ENCODE measurements around the gene GPSM1. TPM values are rescaled to one million over a fixed set of nuclear protein-coding genes. Genes with fewer than 3 reads are reported as not detected.

GPSM1 gene
- polyA plus RNA-seq, 1 of the 3 experiments (the other 2 are of a cell fraction) = 26.7 TPM

- Histone ChIP-seq H3K9me3 (no peaks in the 10 kb centered on the region), H4K20me1 (ENCODE audit: insufficient read depth) (no peaks in the 10 kb centered on the region), H3K36me3 (replicated peaks in 1 of 2; ENCODE audit: control insufficient read depth in 1 of 2, insufficient read depth in 2 of 2, low read length in 1 of 2) (peaks cover 0 to 60% of the 10 kb centered on the region in 2 experiments), H3K9me2 (no peaks in the 10 kb centered on the region), H3K27ac (ENCODE audit: low read depth in 2 of 2, low read length in 1 of 2) (no peak overlapping the region), H3K4me3 (ENCODE audit: low read depth in 2 of 2, low read length in 1 of 2) (no peak overlapping the region), H2AFZ (ENCODE audit: low read depth) (no peak overlapping the region), H3F3A (replicated peaks; ENCODE audit: insufficient read depth) (no peaks in the 10 kb centered on the region), H3K79me2 (ENCODE audit: insufficient read depth) (no peaks in the 10 kb centered on the region), H3K4me1 (ENCODE audit: control insufficient read depth in 1 of 2, insufficient read depth in 2 of 2, low read depth in 1 of 2, low read length in 1 of 2) (peaks cover 0 to 9% of the 10 kb centered on the region in 2 experiments; a peak in 1 of 4 replicates), H3K9ac (no peak overlapping the region), H3K4me2 (no peak overlapping the region), H3K27me3 (ENCODE audit: insufficient read depth) (no peaks in the 10 kb centered on the region)
- POLR2A ChIA-PET = no interaction called here
- TF ChIP-seq RXRA (IDR thresholded peaks at IDR 0.05; ENCODE audit: borderline replicate concordance, low read depth) = no peak
- TF ChIP-seq ELF1 (IDR thresholded peaks at IDR 0.05) = no peak
- TF ChIP-seq NRF1 (IDR thresholded peaks at IDR 0.05; ENCODE audit: low read depth, low read length) = no peak
- TF ChIP-seq IRF3 (IDR thresholded peaks at IDR 0.05; ENCODE audit: low read depth, low read length) = no peak
- no peak for TF ChIP-seq FOSL2 (IDR thresholded peaks at IDR 0.05; ENCODE audit: borderline replicate concordance, low read depth)
- TF ChIP-seq TEAD4 (IDR thresholded peaks at IDR 0.05; ENCODE audit: borderline replicate concordance, insufficient read depth) = no peak
- TF ChIP-seq RCOR1 (IDR thresholded peaks at IDR 0.05; ENCODE audit: low read length) = no peak
- TF ChIP-seq RFX5 (IDR thresholded peaks at IDR 0.05; ENCODE audit: low read length) = no peak
- no peak for TF ChIP-seq GATA2 (CRISPR knock-in tag; IDR thresholded peaks at IDR 0.05)
- TF ChIP-seq PBX3 (IDR thresholded peaks at IDR 0.05) = no peak
- no peak for TF ChIP-seq SMC3 (IDR thresholded peaks at IDR 0.05; ENCODE audit: low read depth, low read length)
- no peak for TF ChIP-seq FOXM1 (IDR thresholded peaks at IDR 0.05; ENCODE audit: low read depth)
- TF ChIP-seq USF2 (IDR thresholded peaks at IDR 0.05; ENCODE audit: borderline replicate concordance, low read depth, low read length) = no peak
- no peak for TF ChIP-seq REST (IDR thresholded peaks at IDR 0.05; ENCODE audit: low read depth, low read length)
- no peak for TF ChIP-seq YY1 (IDR thresholded peaks at IDR 0.05; ENCODE audit: low read depth)
- no peak for TF ChIP-seq SIN3A (IDR thresholded peaks at IDR 0.05; ENCODE audit: borderline replicate concordance, low read depth, low read length)
- no peak for TF ChIP-seq CHD2 (IDR thresholded peaks at IDR 0.05; ENCODE audit: low read length, partially characterized antibody)
- TF ChIP-seq USF1 (IDR thresholded peaks at IDR 0.05; ENCODE audit: borderline replicate concordance, low read depth) = no peak
- DNase-seq = no peak
- 97% methylated on average over 5 of the region's 28 CpGs for WGBS (ENCODE audit: low lambda C conversion rate)
- CTCF ChIA-PET = interaction anchor here (0.9 to 2.6 kb wide), 6 partner anchors 12 to 61 kb away, joined by 3 to 11 read pairs (median 4); no protein-coding TSS in a partner anchor
Measured at GRCh38 chr9:136340356-136341041, 13.2 kb downstream of the GPSM1 start.

Measured in SK-N-SH (cell line).